Vagina (tissue), 2 donors: ENCODE data around the gene RPS8.

Experiments used
- CTCF ChIP-seq, 3 experiments: fragments of 450-650 bp in 2 of 3; fragments of 200-600 bp in 1 of 3; sonication (generic) in 1 of 3; IDR thresholded peaks; one replicate each; pipeline ENCODE4 v1.5.1; 2017 to 2019; ENCODE audit warnings: antibody characterized with exemption in 3 of 3, mild to moderate bottlenecking in 2 of 3, moderate library complexity in 2 of 3
- POLR2A ChIP-seq, 2 donors: fragments of 450-650 bp; IDR thresholded peaks; one replicate each; pipeline ENCODE4 v1.6.1; 2017; ENCODE audit warnings: antibody characterized with exemption in 2 of 2, mild to moderate bottlenecking in 2 of 2, moderate library complexity in 2 of 2

DNA sequence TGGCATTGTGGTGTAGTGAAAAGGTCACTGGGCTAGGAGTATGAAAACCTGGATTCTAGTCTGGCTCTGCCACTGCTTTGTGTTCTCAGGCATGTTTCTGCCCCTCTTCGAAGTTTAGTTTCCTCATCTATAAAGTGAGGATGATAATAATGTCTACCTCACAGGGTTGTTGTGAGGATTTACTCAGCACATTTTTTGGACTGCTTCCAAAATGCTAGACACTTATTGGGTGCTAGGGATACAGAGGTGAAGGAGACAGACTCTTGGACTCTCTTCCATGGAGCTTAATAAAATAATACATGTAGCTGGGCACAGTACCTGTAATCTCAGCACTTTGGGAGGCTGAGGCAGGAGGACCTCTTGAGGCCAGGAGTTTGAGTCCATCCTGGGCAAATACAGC is 32.1 kb upstream of the RPS8 start:
- TF ChIP-seq POLR2A (IDR thresholded peaks at IDR 0.05) (no peak), CTCF (IDR thresholded peaks at IDR 0.05) (no peak)
